Psoas muscle (tissue), 8 donors: ENCODE measurements around the gene EFEMP2. TPM values are rescaled to one million over a fixed set of nuclear protein-coding genes. Genes with fewer than 3 reads are reported as not detected.

Experiments
- ATAC-seq, 4 donors: fragments of 200-7000 bp; cut with Tn5 transposase; one replicate each; pipeline ENCODE4 v1.9.1; 2020; ENCODE audit warnings: moderate library complexity in 3 of 4, mild to moderate bottlenecking in 2 of 4
- DNase-seq, 2 donors: peaks; one replicate each; pipeline ENCODE4 v3.0.0-alpha.2; 2020
- H3K27ac ChIP-seq: fragments of 200-600 bp; one replicate; pipeline ENCODE4 v1.8.0; 2022
- H3K27me3 ChIP-seq, 3 donors: fragments of 200-600 bp in 1 of 3; one replicate each; pipeline versions ENCODE4 v1.6.1 to v1.8.0; 2013 to 2022; ENCODE audit warnings: low read length in 2 of 3, mild to moderate bottlenecking in 2 of 3, moderate library complexity in 1 of 3; ENCODE audit not compliant: insufficient read depth in 3 of 3
- H3K36me3 ChIP-seq, 2 donors: fragments of 200-600 bp in 1 of 2; one replicate each; pipeline versions ENCODE4 v1.6.1 to v1.8.0; 2013 to 2022; ENCODE audit warnings: low read depth in 1 of 2, mild to moderate bottlenecking in 1 of 2, moderate library complexity in 1 of 2; ENCODE audit not compliant: insufficient read depth in 1 of 2
- H3K4me1 ChIP-seq: fragments of 200-600 bp; one replicate; pipeline ENCODE4 v1.8.0; 2022
- H3K4me3 ChIP-seq: fragments of 200-600 bp; one replicate; pipeline ENCODE4 v1.8.0; 2022; ENCODE audit warnings: mild to moderate bottlenecking
- H3K9me3 ChIP-seq: fragments of 200-600 bp; one replicate; pipeline ENCODE4 v1.8.0; 2022
- WGBS, 3 donors: extraction: QIAGEN DNeasy Blood & Tissue Kit; methylation state at CpG; one replicate each; pipeline versions ENCODE4 v1.1.6 to v1.1.7; 2013; 5-methylcytosine and 5-hydroxymethylcytosine counted together
- intact Hi-C, 2 donors: fragments of 100-400 bp; cut with DNase I; formaldehyde crosslinking; loops; one replicate each; pipeline versions ENCODE4 v1.11.0 to v1.14.2; 2022
- polyA plus RNA-seq, 3 donors: library from polyadenylated mRNA; stranded (reverse); fragments of 200-250 nt; gene quantifications; one replicate each; pipeline ENCODE4 v1.2.3, GENCODE V29; 2013
- total RNA-seq, 4 donors: library from RNA; stranded (reverse); fragmentation: NEBNext Ultra II Directional in 2 of 4; extraction: Animal tissue kit (Norgen Biotek cat#: 25700) in 2 of 4; gene quantifications; one replicate each; pipeline versions ENCODE4 v1.2.1 to v1.2.4, GENCODE V29; 2021 to 2023
- TF ChIP-seq, protein P1 (sequence below): fragments of 200-600 bp; IDR thresholded peaks from one replicate; pipeline ENCODE4 v1.8.0; 2022; ENCODE audit warnings: antibody characterized with exemption
- donor health status: healthy with polysubstance abuse.
- donor health status: DM: no; HTN: no; CAD: no; lungs with moderate emphysema.
- donor health status: Bipolar disorder and iron deficiency.
- donor health status: healthy.
- donor health status: DM: yes; HTN: yes; CAD: no.
- donor health status: DM: no; HTN: no; CAD: no.
- donor health status: DM: no; HTN: no; CAD: no.
- donor health status: DM: yes; HTN: yes; CAD: no.

EFEMP2 gene
- total and polyA plus RNA-seq, 7 donors, result 14.8 to 46.6 (median 20.8) TPM

DNA sequence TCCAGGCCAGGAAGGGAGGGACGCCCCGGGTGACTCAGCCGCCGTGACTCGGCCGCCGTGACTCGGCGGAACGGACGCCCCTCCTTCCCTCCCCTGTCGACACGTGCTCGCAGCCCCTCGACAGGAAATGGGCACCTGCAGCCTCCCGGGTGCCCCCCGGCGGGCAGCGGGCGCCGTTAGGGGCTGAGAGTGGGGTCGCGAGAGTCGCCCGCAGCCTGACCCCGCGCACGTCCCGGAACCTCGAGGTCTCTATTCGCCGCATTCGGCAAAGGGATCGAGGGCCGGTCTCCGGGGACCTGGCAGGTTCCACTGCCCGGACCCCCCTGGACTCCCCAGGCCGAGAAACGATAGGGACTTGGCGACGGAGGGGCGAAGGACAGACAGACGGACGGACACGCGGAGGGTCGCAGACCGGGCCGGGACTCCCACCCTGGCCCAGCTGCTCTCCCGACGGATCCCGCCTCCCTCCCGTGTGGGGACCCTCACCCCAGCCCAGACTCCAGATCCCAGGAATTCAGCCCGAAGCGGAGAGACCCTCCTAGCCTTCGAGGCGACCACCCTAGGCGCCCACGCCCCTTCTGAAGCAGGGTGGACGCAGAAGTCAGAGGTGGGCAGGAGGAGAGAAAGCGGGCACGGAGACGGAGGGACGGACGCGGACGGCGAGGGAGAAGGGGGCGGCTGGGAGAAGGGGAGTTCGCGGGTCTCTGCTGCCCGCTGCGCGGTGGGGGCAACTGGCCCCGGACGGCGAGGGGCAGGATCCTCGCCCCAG, 26.9 kb upstream of the EFEMP2 start:
- ATAC-seq (peak; percentile 58 to 68 (median 64)), DNase-seq (peak; percentile 81 to 82)
- Histone ChIP-seq H3K27me3 (peaks cover 0 to 8% (median 6%) of the 10 kb centered on the region in 3 donors), H3K27ac (peak overlapping the region; percentile 50), H3K4me3 (peak overlapping the region; percentile 82), H3K4me1 (no peaks in the 10 kb centered on the region), H3K36me3 (peaks cover 0 to 3% of the 10 kb centered on the region in 2 donors), H3K9me3 (no peaks in the 10 kb centered on the region)
- 2 to 3% (median 3%) methylated on average over 49 to 78 of the region's 78 CpGs for WGBS, 3 donors
- intact Hi-C loops, result no loop called here
- TF ChIP-seq, protein P1, sequence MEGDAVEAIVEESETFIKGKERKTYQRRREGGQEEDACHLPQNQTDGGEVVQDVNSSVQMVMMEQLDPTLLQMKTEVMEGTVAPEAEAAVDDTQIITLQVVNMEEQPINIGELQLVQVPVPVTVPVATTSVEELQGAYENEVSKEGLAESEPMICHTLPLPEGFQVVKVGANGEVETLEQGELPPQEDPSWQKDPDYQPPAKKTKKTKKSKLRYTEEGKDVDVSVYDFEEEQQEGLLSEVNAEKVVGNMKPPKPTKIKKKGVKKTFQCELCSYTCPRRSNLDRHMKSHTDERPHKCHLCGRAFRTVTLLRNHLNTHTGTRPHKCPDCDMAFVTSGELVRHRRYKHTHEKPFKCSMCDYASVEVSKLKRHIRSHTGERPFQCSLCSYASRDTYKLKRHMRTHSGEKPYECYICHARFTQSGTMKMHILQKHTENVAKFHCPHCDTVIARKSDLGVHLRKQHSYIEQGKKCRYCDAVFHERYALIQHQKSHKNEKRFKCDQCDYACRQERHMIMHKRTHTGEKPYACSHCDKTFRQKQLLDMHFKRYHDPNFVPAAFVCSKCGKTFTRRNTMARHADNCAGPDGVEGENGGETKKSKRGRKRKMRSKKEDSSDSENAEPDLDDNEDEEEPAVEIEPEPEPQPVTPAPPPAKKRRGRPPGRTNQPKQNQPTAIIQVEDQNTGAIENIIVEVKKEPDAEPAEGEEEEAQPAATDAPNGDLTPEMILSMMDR, result no peak

DNA sequence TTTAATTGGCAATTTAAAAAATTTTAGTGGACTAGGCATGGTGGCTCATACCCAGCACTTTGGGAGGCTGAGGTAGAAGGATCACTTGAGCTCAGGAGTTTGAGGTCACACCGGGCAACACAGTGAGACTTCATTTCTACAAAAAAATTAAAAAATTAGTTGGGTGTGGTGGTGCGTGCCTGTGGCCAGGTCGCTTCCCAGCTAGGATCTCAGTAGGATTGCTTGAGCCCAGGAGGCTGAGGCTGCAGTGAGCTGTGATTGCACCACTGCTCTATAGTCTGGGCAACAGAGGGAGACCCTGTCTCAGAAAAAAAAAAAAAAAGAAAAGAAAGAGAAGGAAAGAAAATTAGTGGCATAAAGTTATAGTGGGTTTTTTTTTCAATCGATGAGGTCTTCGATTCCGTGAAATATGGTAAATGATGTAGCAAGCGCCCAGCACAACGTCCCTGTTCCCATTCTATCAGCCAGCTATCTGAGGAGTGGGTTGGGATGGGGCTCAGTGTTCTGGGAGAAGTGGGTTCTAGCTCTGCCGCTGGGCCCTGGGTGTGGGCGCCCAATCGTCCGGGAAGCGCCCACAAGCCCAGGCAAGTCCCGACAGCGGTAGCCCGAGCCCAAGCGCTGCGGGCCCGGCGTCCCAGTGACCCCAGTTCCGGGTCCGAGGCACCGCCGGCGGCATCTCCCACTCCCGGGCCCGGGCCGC, 26.2 kb upstream of the EFEMP2 start:
- DNase-seq (no peak), ATAC-seq (no peak)
- intact Hi-C loops, result no loop called here
- Histone ChIP-seq H3K36me3 (peaks cover 0 to 8% of the 10 kb centered on the region in 2 donors), H3K27me3 (peaks cover 0 to 8% (median 6%) of the 10 kb centered on the region in 3 donors), H3K27ac (peak overlapping the region; percentile 50), H3K9me3 (no peaks in the 10 kb centered on the region), H3K4me1 (peaks cover under 1% of the 10 kb centered on the region), H3K4me3 (peak overlapping the region; percentile 82)
- TF ChIP-seq, protein P1, result no peak
- 28 to 39% (median 29%) methylated on average over 22 to 28 of the region's 28 CpGs for WGBS, 3 donors

DNA sequence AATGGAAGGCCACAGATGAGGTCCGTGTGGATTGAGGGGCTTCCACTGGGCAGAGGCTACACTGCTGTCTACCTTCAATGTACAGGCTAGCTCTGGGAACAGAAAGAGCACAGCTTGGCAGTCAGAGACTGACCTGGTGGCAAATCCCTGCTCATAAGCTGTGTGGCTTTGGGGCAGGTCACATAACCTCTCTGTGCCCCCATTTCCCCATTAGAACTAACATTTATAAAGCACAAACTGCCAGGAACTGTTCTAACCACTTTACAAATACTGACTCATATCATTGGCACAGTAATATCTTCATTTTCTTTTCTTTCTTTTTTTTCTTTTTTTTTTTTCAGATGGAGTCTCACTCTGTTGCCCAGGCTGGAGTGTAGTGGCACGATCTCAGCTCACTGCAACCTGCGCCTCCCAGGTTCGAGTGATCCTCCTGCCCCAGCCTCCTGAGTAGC, 24.4 kb upstream of the EFEMP2 start:
- peaks cover 0 to 8% of the 10 kb centered on the region in 2 donors for H3K36me3 ChIP-seq
- peaks cover 7% of the 10 kb centered on the region for H3K4me1 ChIP-seq
- peaks cover 0 to 8% (median 6%) of the 10 kb centered on the region in 3 donors for H3K27me3 ChIP-seq

DNA sequence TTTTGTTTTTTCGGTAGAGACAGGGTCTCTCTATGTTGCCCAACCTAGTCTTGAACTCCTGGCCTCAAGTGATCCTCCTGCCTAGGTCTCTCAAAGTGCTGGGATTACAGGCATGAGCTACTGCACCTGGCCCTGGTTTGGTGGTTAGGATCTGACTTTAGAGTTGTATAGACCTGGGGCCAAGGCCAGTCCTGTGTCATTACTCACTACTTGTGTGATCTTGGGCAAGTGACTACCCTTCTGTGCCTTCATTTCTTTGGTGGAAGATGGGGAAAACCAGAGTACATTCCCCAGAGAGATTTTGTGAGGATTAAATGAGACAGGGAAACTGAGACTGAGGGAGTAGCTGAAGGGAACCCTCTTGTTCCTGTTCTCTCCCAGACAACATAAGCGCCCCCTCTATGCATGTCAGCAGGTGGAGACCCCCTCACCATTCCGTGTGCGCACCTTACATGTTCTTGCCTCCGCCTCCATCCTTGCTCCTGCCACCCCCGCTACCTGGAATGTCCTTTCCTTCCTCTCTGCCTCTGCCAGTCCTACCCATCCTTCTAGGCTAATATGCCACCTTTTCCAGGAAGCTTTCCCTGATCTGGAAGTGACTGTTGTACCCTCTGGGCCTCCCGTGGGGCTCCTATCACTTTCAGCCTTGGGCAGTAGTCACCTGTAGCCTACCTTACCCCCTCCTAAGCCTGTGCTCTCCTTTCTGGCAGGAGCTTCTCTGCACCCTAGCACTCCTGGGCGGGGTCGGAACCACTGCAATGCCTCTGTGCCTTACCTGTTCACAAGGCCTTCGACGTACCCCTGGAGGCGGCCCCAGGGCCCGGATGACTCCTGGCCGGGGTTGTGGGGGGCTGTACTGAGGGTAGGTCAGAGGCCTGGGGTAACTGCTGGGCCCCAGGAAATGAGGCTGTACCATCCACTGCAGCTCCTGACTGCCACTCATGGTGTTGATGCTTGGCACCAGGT, 23.7 kb upstream of the EFEMP2 start:
- Histone ChIP-seq H3K27ac (no peak overlapping the region), H3K9me3 (no peaks in the 10 kb centered on the region), H3K27me3 (peaks cover 0 to 8% (median 6%) of the 10 kb centered on the region in 3 donors), H3K4me3 (no peak overlapping the region), H3K4me1 (peaks cover 10% of the 10 kb centered on the region), H3K36me3 (peaks cover 0 to 8% of the 10 kb centered on the region in 2 donors)
- intact Hi-C loops, result no loop called here
- WGBS, 3 donors, result 93 to 96% (median 93%) methylated on average over 14 of the region's 14 CpGs
- ATAC-seq (no peak), DNase-seq (no peak)
- TF ChIP-seq, protein P1, result no peak

More for the DNA sequence above, 24.4 kb upstream of the EFEMP2 start:
- intact Hi-C loops, result no loop called here
- H3K9me3 ChIP-seq, result no peaks in the 10 kb centered on the region
- 70 to 93% (median 73%) methylated on average over 4 of the region's 4 CpGs for WGBS, 3 donors
- no peak for ATAC-seq
- DNase-seq, result no peak
- H3K4me3 ChIP-seq, result no peak overlapping the region
- TF ChIP-seq, protein P1, result no peak
- no peak overlapping the region for H3K27ac ChIP-seq
